PC-3 (cell line): ENCODE measurements around the gene PARP11.

Experiments
- EZH2 ChIP-seq: fragments of 300-600 bp; sonication (generic); IDR thresholded peaks from one replicate; pipeline ENCODE4 v1.6.1; 2017; ENCODE audit warnings: antibody characterized with exemption, mild to moderate bottlenecking, low read length; ENCODE audit not compliant: unreplicated experiment
- EZH2phosphoT487 ChIP-seq: fragments of 300-600 bp; sonication (generic); IDR thresholded peaks from 2 replicates; pipeline ENCODE4 v1.6.1; 2018; ENCODE audit warnings: mild to moderate bottlenecking, antibody characterized with exemption, low read length, borderline replicate concordance
- TF ChIP-seq, protein P1 (sequence below): fragments of 300-600 bp; sonication (generic); conservative IDR thresholded peaks from 2 replicates; pipeline ENCODE4 v1.5.1; 2017; ENCODE audit warnings: antibody characterized with exemption, low read depth, mild to moderate bottlenecking, low read length

- no peak for TF ChIP-seq EZH2
- TF ChIP-seq, protein P1, sequence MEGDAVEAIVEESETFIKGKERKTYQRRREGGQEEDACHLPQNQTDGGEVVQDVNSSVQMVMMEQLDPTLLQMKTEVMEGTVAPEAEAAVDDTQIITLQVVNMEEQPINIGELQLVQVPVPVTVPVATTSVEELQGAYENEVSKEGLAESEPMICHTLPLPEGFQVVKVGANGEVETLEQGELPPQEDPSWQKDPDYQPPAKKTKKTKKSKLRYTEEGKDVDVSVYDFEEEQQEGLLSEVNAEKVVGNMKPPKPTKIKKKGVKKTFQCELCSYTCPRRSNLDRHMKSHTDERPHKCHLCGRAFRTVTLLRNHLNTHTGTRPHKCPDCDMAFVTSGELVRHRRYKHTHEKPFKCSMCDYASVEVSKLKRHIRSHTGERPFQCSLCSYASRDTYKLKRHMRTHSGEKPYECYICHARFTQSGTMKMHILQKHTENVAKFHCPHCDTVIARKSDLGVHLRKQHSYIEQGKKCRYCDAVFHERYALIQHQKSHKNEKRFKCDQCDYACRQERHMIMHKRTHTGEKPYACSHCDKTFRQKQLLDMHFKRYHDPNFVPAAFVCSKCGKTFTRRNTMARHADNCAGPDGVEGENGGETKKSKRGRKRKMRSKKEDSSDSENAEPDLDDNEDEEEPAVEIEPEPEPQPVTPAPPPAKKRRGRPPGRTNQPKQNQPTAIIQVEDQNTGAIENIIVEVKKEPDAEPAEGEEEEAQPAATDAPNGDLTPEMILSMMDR = no peak
- no peak for TF ChIP-seq EZH2phosphoT487
Observed at GRCh38 chr12:3869865-3870264, 3.3 kb downstream of the PARP11 start.
